Measurements from ENCODE around the gene BANP. TPM values are rescaled to one million over a fixed set of nuclear protein-coding genes. Genes with fewer than 3 reads are reported as not detected.

The BANP gene
- total RNA-seq, 1 experiment from 2014 or later, result 34.5 TPM

GRCh38 chr16:88060524-88061219, 109.4 kb downstream of the BANP start:
- TF ChIP-seq, protein P1, sequence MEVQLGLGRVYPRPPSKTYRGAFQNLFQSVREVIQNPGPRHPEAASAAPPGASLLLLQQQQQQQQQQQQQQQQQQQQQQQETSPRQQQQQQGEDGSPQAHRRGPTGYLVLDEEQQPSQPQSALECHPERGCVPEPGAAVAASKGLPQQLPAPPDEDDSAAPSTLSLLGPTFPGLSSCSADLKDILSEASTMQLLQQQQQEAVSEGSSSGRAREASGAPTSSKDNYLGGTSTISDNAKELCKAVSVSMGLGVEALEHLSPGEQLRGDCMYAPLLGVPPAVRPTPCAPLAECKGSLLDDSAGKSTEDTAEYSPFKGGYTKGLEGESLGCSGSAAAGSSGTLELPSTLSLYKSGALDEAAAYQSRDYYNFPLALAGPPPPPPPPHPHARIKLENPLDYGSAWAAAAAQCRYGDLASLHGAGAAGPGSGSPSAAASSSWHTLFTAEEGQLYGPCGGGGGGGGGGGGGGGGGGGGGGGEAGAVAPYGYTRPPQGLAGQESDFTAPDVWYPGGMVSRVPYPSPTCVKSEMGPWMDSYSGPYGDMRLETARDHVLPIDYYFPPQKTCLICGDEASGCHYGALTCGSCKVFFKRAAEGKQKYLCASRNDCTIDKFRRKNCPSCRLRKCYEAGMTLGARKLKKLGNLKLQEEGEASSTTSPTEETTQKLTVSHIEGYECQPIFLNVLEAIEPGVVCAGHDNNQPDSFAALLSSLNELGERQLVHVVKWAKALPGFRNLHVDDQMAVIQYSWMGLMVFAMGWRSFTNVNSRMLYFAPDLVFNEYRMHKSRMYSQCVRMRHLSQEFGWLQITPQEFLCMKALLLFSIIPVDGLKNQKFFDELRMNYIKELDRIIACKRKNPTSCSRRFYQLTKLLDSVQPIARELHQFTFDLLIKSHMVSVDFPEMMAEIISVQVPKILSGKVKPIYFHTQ (CRISPR knock-in tag; IDR thresholded peaks at IDR 0.05), result no peak
- TF ChIP-seq ZSCAN18 (CRISPR knock-in tag; IDR thresholded peaks at IDR 0.05), result no peak
- no peak for TF ChIP-seq ZNF396 (CRISPR knock-in tag; IDR thresholded peaks at IDR 0.05; ENCODE audit: borderline replicate concordance)
- no peak for TF ChIP-seq SOX15 (CRISPR knock-in tag; IDR thresholded peaks at IDR 0.05)
- TF ChIP-seq, protein P2, sequence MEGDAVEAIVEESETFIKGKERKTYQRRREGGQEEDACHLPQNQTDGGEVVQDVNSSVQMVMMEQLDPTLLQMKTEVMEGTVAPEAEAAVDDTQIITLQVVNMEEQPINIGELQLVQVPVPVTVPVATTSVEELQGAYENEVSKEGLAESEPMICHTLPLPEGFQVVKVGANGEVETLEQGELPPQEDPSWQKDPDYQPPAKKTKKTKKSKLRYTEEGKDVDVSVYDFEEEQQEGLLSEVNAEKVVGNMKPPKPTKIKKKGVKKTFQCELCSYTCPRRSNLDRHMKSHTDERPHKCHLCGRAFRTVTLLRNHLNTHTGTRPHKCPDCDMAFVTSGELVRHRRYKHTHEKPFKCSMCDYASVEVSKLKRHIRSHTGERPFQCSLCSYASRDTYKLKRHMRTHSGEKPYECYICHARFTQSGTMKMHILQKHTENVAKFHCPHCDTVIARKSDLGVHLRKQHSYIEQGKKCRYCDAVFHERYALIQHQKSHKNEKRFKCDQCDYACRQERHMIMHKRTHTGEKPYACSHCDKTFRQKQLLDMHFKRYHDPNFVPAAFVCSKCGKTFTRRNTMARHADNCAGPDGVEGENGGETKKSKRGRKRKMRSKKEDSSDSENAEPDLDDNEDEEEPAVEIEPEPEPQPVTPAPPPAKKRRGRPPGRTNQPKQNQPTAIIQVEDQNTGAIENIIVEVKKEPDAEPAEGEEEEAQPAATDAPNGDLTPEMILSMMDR (IDR thresholded peaks at IDR 0.05), result 0 out of 2 replicates have a peak, but pooled peaks have one; percentile 16
- no peak for TF ChIP-seq ZNF263 (CRISPR knock-in tag; IDR thresholded peaks at IDR 0.05; ENCODE audit: low read depth)
- peaks cover 11% of the 10 kb centered on the region for H3K36me3 Mint-ChIP-seq
- ATAC-seq (no peak), DNase-seq (ENCODE audit: low spot score) (no peak)
- H3K27me3 Mint-ChIP-seq (ENCODE audit: low read depth), result no peaks in the 10 kb centered on the region
- ChIA-PET CTCF (no interaction called here), POLR2A (no interaction called here)
- H3K9me3 Mint-ChIP-seq, result no peaks in the 10 kb centered on the region
- 0 out of 2 replicates have a peak, but pooled peaks cover 3% of the 10 kb centered on the region for H3K4me1 Mint-ChIP-seq
- H3K4me3 Mint-ChIP-seq, result no peak overlapping the region
- peak overlapping the region; percentile 60; the same call in 1 of the 2 replicates for H3K27ac Mint-ChIP-seq

GRCh38 chr16:88061346-88062110, 110.3 kb downstream of the BANP start:
- Mint-ChIP-seq H3K27me3 (ENCODE audit: low read depth) (no peaks in the 10 kb centered on the region), H3K9me3 (no peaks in the 10 kb centered on the region), H3K4me3 (no peak overlapping the region), H3K4me1 (no peaks in the 10 kb centered on the region), H3K36me3 (peaks cover 11% of the 10 kb centered on the region), H3K27ac (peak overlapping the region; percentile 60; the same call in 1 of the 2 replicates)
- ChIA-PET POLR2A (no interaction called here), CTCF (interaction anchor here (0.8 kb wide), 1 partner anchor 442 kb away, joined by 3 read pairs; no protein-coding TSS in a partner anchor)
- no peak for ATAC-seq
- TF ChIP-seq ATF1 (CRISPR knock-in tag; IDR thresholded peaks at IDR 0.05) (no peak), CREM (CRISPR knock-in tag; IDR thresholded peaks at IDR 0.05) (no peak), SP1 (CRISPR knock-in tag; conservative IDR thresholded peaks at IDR 0.05) (no peak), GTF2I (CRISPR knock-in tag; conservative IDR thresholded peaks at IDR 0.05) (no peak), RELA (CRISPR knock-in tag; IDR thresholded peaks at IDR 0.05; ENCODE audit: borderline replicate concordance) (no peak), CREB1 (CRISPR knock-in tag; IDR thresholded peaks at IDR 0.05) (no peak), USF1 (CRISPR knock-in tag; IDR thresholded peaks at IDR 0.05) (no peak), IRF2 (CRISPR knock-in tag; IDR thresholded peaks at IDR 0.05; ENCODE audit: borderline replicate concordance, low read depth) (no peak)
- no peak for DNase-seq (ENCODE audit: low spot score)

Data from WTC11 (cell line).